ENCODE measurements around the gene GPD1. TPM values are rescaled to one million over a fixed set of nuclear protein-coding genes. Genes with fewer than 3 reads are reported as not detected.

GPD1 gene
- total RNA-seq, 1 donor: not detected

GRCh38 chr12:50157259-50157658, 53.5 kb downstream of the GPD1 start:
- H2AFZ ChIP-seq (ENCODE audit: low read length): no peak overlapping the region
- no peak overlapping the region for H3K4me3 ChIP-seq (ENCODE audit: insufficient read depth, low read length)
- H3K79me2 ChIP-seq (ENCODE audit: insufficient read depth, low read length): peaks cover 79% of the 10 kb centered on the region
- H3K9me3 ChIP-seq (ENCODE audit: low read depth, low read length): no peaks in the 10 kb centered on the region
- peak overlapping the region; percentile 8 for H3K27ac ChIP-seq (ENCODE audit: low read depth, low read length)
- no peak for TF ChIP-seq CTCF (IDR thresholded peaks at IDR 0.05; ENCODE audit: extremely low read depth, low read depth, low read length)
- no peaks in the 10 kb centered on the region for H3K27me3 ChIP-seq (ENCODE audit: insufficient read depth, low read length)
- peaks cover 15% of the 10 kb centered on the region for H4K20me1 ChIP-seq (ENCODE audit: insufficient read depth, low read length)
- H3K4me2 ChIP-seq (ENCODE audit: insufficient read depth, low read length): peak overlapping the region; percentile 0
- no peaks in the 10 kb centered on the region for H3K36me3 ChIP-seq (ENCODE audit: insufficient read depth, low read length)
- peaks cover 14% of the 10 kb centered on the region for H3K4me1 ChIP-seq (ENCODE audit: insufficient read depth, low read length)
- peak; percentile 6 for DNase-seq (ENCODE audit: insufficient read length, low spot score, missing footprints)

- H3K79me2 ChIP-seq (ENCODE audit: insufficient read depth, low read length): peaks cover 83% of the 10 kb centered on the region
- H3K27ac ChIP-seq (ENCODE audit: low read depth, low read length): no peak overlapping the region
- H3K4me3 ChIP-seq (ENCODE audit: insufficient read depth, low read length): no peak overlapping the region
- peaks cover 18% of the 10 kb centered on the region for H4K20me1 ChIP-seq (ENCODE audit: insufficient read depth, low read length)
- H3K4me1 ChIP-seq (ENCODE audit: insufficient read depth, low read length): peaks cover 16% of the 10 kb centered on the region
- no peak overlapping the region for H3K4me2 ChIP-seq (ENCODE audit: insufficient read depth, low read length)
- H2AFZ ChIP-seq (ENCODE audit: low read length): no peak overlapping the region
- H3K27me3 ChIP-seq (ENCODE audit: insufficient read depth, low read length): no peaks in the 10 kb centered on the region
- no peak for TF ChIP-seq CTCF (IDR thresholded peaks at IDR 0.05; ENCODE audit: extremely low read depth, low read depth, low read length)
- no peak for DNase-seq (ENCODE audit: insufficient read length, low spot score, missing footprints)
- H3K36me3 ChIP-seq (ENCODE audit: insufficient read depth, low read length): no peaks in the 10 kb centered on the region
- no peaks in the 10 kb centered on the region for H3K9me3 ChIP-seq (ENCODE audit: low read depth, low read length)
These were observed 56.8 kb downstream of the GPD1 start for GRCh38 chr12:50160643-50161042.

Other genes with a start within 250 kb of the GPD1 start
- 0.88 and 1.4 TPM in 2 replicates for gene FAIM2, start 200.1 kb upstream of the GPD1 start, total RNA-seq
- gene AQP2, start 153.3 kb upstream of the GPD1 start, total RNA-seq: not detected in 2 replicates
- gene AQP5, start 142.1 kb upstream of the GPD1 start, total RNA-seq: not detected in 2 replicates
- not detected in 2 replicates for gene AQP6, start 131.1 kb upstream of the GPD1 start, total RNA-seq
- gene RACGAP1, start 78.5 kb upstream of the GPD1 start, total RNA-seq: 12.7 and 16.5 TPM in 2 replicates
- 0.72 and 0.88 TPM in 2 replicates for gene ASIC1, start 46.4 kb upstream of the GPD1 start, total RNA-seq
- gene SMARCD1, start 18.7 kb upstream of the GPD1 start, total RNA-seq: 50.3 and 53.0 TPM in 2 replicates
- gene COX14, start 8.2 kb downstream of the GPD1 start, total RNA-seq: 29.0 and 29.8 TPM in 2 replicates
- gene CERS5, start 63.4 kb downstream of the GPD1 start, total RNA-seq: 30.9 and 33.7 TPM in 2 replicates
- gene LIMA1, start 179.5 kb downstream of the GPD1 start, total RNA-seq: 433 and 436 TPM in 2 replicates

Data from osteoblast (primary cell).